HepG2 (cell line): ENCODE results near the gene ZNF214. TPM values are rescaled to one million over a fixed set of nuclear protein-coding genes. Genes with fewer than 3 reads are reported as not detected.
A peak's percentile ranks its signal among the peaks of the same experiment; 100 is the strongest.

ENCODE experiments used
- ATAC-seq: fragments of 200-7000 bp; cut with Tn5 transposase; 3 replicates; pipeline ENCODE4 v1.9.1; 2020; ENCODE audit warnings: mild to moderate bottlenecking, moderate library complexity
- BruUV-seq: library from RNA; stranded (reverse); fragments of 400-500 nt; replicated peaks from 2 replicates; lab custom pipeline; 2021; lab: Mats Ljungman, UMichigan
- CTCF ChIA-PET: fragments of 300-600 bp; formaldehyde crosslinking; extraction: SDS; loops from one replicate; lab custom pipeline; 2021; ENCODE audit warnings: low total read pairs, inconsistent platforms, low intra/inter-chr PET ratio; lab: Yijun Ruan, JAX
- POLR2A ChIA-PET: fragments of 350-600 bp; sonication (Branson Sonifier 250); formaldehyde crosslinking; loops from one replicate; lab custom pipeline; 2020; ENCODE audit warnings: antibody characterized with exemption, inconsistent platforms; lab: Yijun Ruan, JAX
- DNase-seq: peaks from one replicate; pipeline ENCODE4 v3.0.0-alpha.2; 2015; ENCODE audit warnings: low spot score
- FAIRE-seq: peaks from 3 replicates; lab custom pipeline; 2011; peaks lifted over from hg19 to GRCh38; lab: Jason Lieb, UNC
- H2AFZ ChIP-seq: one replicate; pipeline ENCODE4 v1.6.1; 2011; ENCODE audit warnings: low read length, inconsistent platforms
- H3K27ac ChIP-seq: fragments of 300-600 bp; 3 replicates; pipeline ENCODE4 v1.8.0; 2011; ENCODE audit warnings: mixed run types, mild to moderate bottlenecking, mixed read lengths, low read length, inconsistent platforms; ENCODE audit not compliant: insufficient read depth; ENCODE audit errors: extremely low read length
- H3K27me3 ChIP-seq, 2 experiments: fragments of 200-600 bp in 1 of 2; 2 replicates in 1 of 2; 3 replicates in 1 of 2; pipeline versions ENCODE4 v1.6.0 to v1.8.0; 2011; ENCODE audit warnings: low read length in 2 of 2, mild to moderate bottlenecking in 2 of 2, moderate library complexity in 2 of 2, inconsistent platforms in 1 of 2; ENCODE audit not compliant: insufficient read depth in 2 of 2, control insufficient read depth in 1 of 2
- H3K36me3 ChIP-seq, 2 experiments: fragments of 200-600 bp in 1 of 2; replicated peaks in 1 of 2; 2 replicates in 1 of 2; 3 replicates in 1 of 2; pipeline versions ENCODE4 v1.5.1 to v1.8.0; 2011; ENCODE audit warnings: low read length in 2 of 2, inconsistent platforms in 1 of 2; ENCODE audit not compliant: insufficient read depth in 2 of 2, control insufficient read depth in 1 of 2
- H3K4me1 ChIP-seq: 2 replicates; pipeline ENCODE4 v1.5.1; 2012; ENCODE audit warnings: low read length, inconsistent platforms; ENCODE audit not compliant: insufficient read depth
- H3K4me2 ChIP-seq: 2 replicates; pipeline ENCODE4 v1.6.0; 2011; ENCODE audit warnings: low read depth, low read length, inconsistent platforms
- H3K4me3 ChIP-seq, 3 experiments: fragments of 200-600 bp in 1 of 3; sonication (generic), shearing (Covaris generic) in 1 of 3; replicated peaks in 1 of 3; 2 replicates each; pipeline ENCODE4 v1.5.1; 2011 to 2016; ENCODE audit warnings: low read length in 3 of 3, inconsistent platforms in 2 of 3, low read depth in 2 of 3, mild to moderate bottlenecking in 2 of 3, control low read depth in 1 of 3, mixed read lengths in 1 of 3; ENCODE audit not compliant: insufficient read depth in 1 of 3
- H3K79me2 ChIP-seq: one replicate; pipeline ENCODE4 v1.6.1; 2011; ENCODE audit warnings: low read length, inconsistent platforms; ENCODE audit not compliant: insufficient read depth
- H3K9ac ChIP-seq: 2 replicates; pipeline ENCODE4 v1.6.0; 2011; ENCODE audit warnings: mild to moderate bottlenecking, low read depth, low read length, inconsistent platforms; ENCODE audit not compliant: insufficient read depth
- H3K9me3 ChIP-seq: 2 replicates; pipeline ENCODE4 v1.5.1; 2012; ENCODE audit warnings: mild to moderate bottlenecking, low read length
- H4K20me1 ChIP-seq: 2 replicates; pipeline ENCODE4 v1.6.0; 2011; ENCODE audit warnings: inconsistent platforms, mild to moderate bottlenecking, low read length, moderate library complexity; ENCODE audit not compliant: insufficient read depth
- CHCHD3 ChIP-seq: sonication (generic); formaldehyde crosslinking; IDR thresholded peaks from 2 replicates; pipeline ENCODE4 v1.8.0; 2022; ENCODE audit warnings: mild to moderate bottlenecking, missing genetic modification reagents, moderate library complexity
- FOXK1 ChIP-seq: sonication (generic); formaldehyde crosslinking; IDR thresholded peaks from 2 replicates; pipeline ENCODE4 v1.4.0; 2020; ENCODE audit warnings: low read depth, missing genetic modification reagents, borderline replicate concordance
- GTF3A ChIP-seq: sonication (generic); formaldehyde crosslinking; conservative IDR thresholded peaks from 2 replicates; pipeline ENCODE4 v1.4.0; 2020; ENCODE audit warnings: mild to moderate bottlenecking, missing genetic modification reagents
- ZNF207 ChIP-seq: fragments of 450-650 bp; IDR thresholded peaks from 2 replicates; pipeline ENCODE4 v1.6.1; 2016; ENCODE audit warnings: antibody characterized with exemption, borderline replicate concordance
- ZNF441 ChIP-seq: sonication (generic); formaldehyde crosslinking; IDR thresholded peaks from 2 replicates; pipeline ENCODE4 v1.7.0; 2021; ENCODE audit warnings: missing genetic modification reagents, borderline replicate concordance
- ZNF737 ChIP-seq: sonication (generic); formaldehyde crosslinking; IDR thresholded peaks from 2 replicates; pipeline ENCODE4 v1.5.0; 2020; ENCODE audit warnings: missing genetic modification reagents, mild to moderate bottlenecking, borderline replicate concordance
- WGBS: methylation state at CpG from one replicate; pipeline ENCODE4 v1.1.6; 2017; ENCODE audit warnings: low lambda C conversion rate; 5-methylcytosine and 5-hydroxymethylcytosine counted together
- in situ Hi-C: cut with HindIII; loops from 2 replicates; pipeline ENCODE4 v1.10.0; 2017; ENCODE audit warnings: low pct_unique_long_range_greater_than_20kb; ENCODE audit not compliant: extremely low pct_ligation_motif_present
- intact Hi-C: fragments of 100-400 bp; cut with micrococcal nuclease; formaldehyde crosslinking; loops from one replicate; pipeline ENCODE4 v1.10.0; 2022; ENCODE audit not compliant: unreplicated experiment
- polyA plus RNA-seq, 8 experiments: library from polyadenylated mRNA; depleted of rRNA in 3 of 8; stranded (reverse) in 7 of 8; unstranded in 1 of 8; fragments of >200 nt; fragmentation: Illumina TruSeq in 4 of 8; extraction: Trizol in 4 of 8; gene quantifications; 2 replicates each; pipeline versions ENCODE4 v1.2.1 to v1.2.3, GENCODE V29; 2011 to 2016; ENCODE audit warnings: low read depth in 4 of 8, missing spikeins in 1 of 8, mixed read lengths in 1 of 8; ENCODE audit not compliant: insufficient read depth in 1 of 8
- total RNA-seq, 5 experiments: library from RNA; depleted of rRNA; stranded (reverse); fragments of >200 nt; fragmentation: Illumina TruSeq; extraction: Trizol; gene quantifications; 2 replicates each; pipeline ENCODE4 v1.2.3, GENCODE V29; 2016; ENCODE audit warnings: low read depth in 1 of 5
- TF ChIP-seq, protein P1 (sequence below): sonication (generic); formaldehyde crosslinking; IDR thresholded peaks from 2 replicates; pipeline ENCODE4 v1.4.0; 2020; ENCODE audit warnings: missing genetic modification reagents, borderline replicate concordance
- TF ChIP-seq, protein P2 (sequence below): sonication (generic); formaldehyde crosslinking; IDR thresholded peaks from 2 replicates; pipeline ENCODE4 v1.5.0; 2020; ENCODE audit warnings: mild to moderate bottlenecking, missing genetic modification reagents, moderate library complexity

Gene ZNF214
- total and polyA plus RNA-seq, 2 of the 13 experiments (the other 11 are each of a cell fraction or from before 2014, with no cell fraction given) = 0.28 to 1.9 TPM

- Histone ChIP-seq H3K4me3 (no peak overlapping the region), H3K4me2 (no peak overlapping the region)
- DNase-seq = no peak
- TF ChIP-seq, protein P1, sequence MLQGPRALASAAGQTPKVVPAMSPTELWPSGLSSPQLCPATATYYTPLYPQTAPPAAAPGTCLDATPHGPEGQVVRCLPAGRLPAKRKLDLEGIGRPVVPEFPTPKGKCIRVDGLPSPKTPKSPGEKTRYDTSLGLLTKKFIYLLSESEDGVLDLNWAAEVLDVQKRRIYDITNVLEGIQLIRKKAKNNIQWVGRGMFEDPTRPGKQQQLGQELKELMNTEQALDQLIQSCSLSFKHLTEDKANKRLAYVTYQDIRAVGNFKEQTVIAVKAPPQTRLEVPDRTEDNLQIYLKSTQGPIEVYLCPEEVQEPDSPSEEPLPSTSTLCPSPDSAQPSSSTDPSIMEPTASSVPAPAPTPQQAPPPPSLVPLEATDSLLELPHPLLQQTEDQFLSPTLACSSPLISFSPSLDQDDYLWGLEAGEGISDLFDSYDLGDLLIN (CRISPR knock-in tag) = no peak
- TF ChIP-seq FOXK1 (CRISPR knock-in tag) (no peak), CHCHD3 (CRISPR knock-in tag) (no peak), ZNF207 (no peak)
- TF ChIP-seq, all 625 proteins: peak for 0
- ATAC-seq = no peak
- in situ Hi-C loops = no loop called here
- no peak for FAIRE-seq
- H3K36me3 ChIP-seq = no peaks in the 10 kb centered on the region
- no peak overlapping the region for H2AFZ ChIP-seq
- H3K27ac ChIP-seq = no peak overlapping the region
- no peak overlapping the region for H3K9ac ChIP-seq
- no TSS peak for BruUV-seq
- intact Hi-C loops = no loop called here
- CTCF ChIA-PET = no interaction called here
- no peaks in the 10 kb centered on the region for H3K79me2 ChIP-seq
- POLR2A ChIA-PET = no interaction called here
- no peaks in the 10 kb centered on the region for H3K4me1 ChIP-seq
- H4K20me1 ChIP-seq = no peaks in the 10 kb centered on the region
- no peaks in the 10 kb centered on the region for H3K27me3 ChIP-seq
- 27% methylated on average over 3 of the region's 3 CpGs for WGBS
- H3K9me3 ChIP-seq = no peaks in the 10 kb centered on the region
Observed at GRCh38 chr11:7004482-7004881, 15.7 kb downstream of the ZNF214 start.

DNA sequence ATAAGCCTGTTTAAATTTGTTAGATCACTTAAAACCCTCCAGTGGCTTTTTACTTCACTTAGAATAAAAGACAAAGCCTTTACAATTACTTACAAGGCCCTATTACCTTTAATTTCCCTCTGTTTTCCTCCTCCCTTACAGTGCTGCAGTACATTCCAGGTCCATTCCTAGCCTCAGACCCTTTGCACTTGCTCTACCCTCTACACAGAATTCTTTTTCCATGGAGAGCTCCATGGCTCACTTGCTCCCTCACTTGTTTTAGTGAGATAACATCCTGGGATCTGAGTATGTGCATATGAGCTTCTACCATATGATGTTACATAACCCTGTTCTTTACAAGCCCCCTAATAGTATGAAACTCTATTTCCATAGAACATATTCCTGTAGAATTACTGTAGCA is 24.4 kb downstream of the ZNF214 start:
- Histone ChIP-seq H3K9ac (no peak overlapping the region), H4K20me1 (no peaks in the 10 kb centered on the region; the same call in 1 of the 2 replicates), H3K27ac (no peak overlapping the region), H3K79me2 (no peaks in the 10 kb centered on the region), H3K36me3 (no peaks in the 10 kb centered on the region), H3K4me2 (no peak overlapping the region), H2AFZ (no peak overlapping the region), H3K27me3 (no peaks in the 10 kb centered on the region), H3K9me3 (no peaks in the 10 kb centered on the region), H3K4me1 (no peaks in the 10 kb centered on the region), H3K4me3 (no peak overlapping the region)
- no TSS peak for BruUV-seq
- TF ChIP-seq ZNF737 (no peak), GTF3A (CRISPR knock-in tag) (no peak), ZNF441 (CRISPR knock-in tag) (no peak)
- TF ChIP-seq, protein P2, sequence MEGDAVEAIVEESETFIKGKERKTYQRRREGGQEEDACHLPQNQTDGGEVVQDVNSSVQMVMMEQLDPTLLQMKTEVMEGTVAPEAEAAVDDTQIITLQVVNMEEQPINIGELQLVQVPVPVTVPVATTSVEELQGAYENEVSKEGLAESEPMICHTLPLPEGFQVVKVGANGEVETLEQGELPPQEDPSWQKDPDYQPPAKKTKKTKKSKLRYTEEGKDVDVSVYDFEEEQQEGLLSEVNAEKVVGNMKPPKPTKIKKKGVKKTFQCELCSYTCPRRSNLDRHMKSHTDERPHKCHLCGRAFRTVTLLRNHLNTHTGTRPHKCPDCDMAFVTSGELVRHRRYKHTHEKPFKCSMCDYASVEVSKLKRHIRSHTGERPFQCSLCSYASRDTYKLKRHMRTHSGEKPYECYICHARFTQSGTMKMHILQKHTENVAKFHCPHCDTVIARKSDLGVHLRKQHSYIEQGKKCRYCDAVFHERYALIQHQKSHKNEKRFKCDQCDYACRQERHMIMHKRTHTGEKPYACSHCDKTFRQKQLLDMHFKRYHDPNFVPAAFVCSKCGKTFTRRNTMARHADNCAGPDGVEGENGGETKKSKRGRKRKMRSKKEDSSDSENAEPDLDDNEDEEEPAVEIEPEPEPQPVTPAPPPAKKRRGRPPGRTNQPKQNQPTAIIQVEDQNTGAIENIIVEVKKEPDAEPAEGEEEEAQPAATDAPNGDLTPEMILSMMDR = 0 out of 2 replicates have a peak, but pooled peaks have one; percentile 5
- ChIA-PET CTCF (no interaction called here), POLR2A (no interaction called here)
- in situ Hi-C loops (no loop called here), intact Hi-C loops (no loop called here)
- FAIRE-seq = no peak
- no peak for ATAC-seq
- DNase-seq = no peak
